HG03025 (cell line): Measurements from ENCODE around the gene RBM12.
"Not testable (repeated sequence)": the region's sequence is repeated elsewhere in the genome, so short reads cannot be mapped to it uniquely, and the experiment has no call there.

ENCODE experiments used
- ATAC-seq: cut with Tn5 transposase; IDR thresholded peaks from one replicate; pipeline ENCODE4 v1.9.1; 2021; ENCODE audit warnings: mild to moderate bottlenecking, moderate library complexity; ENCODE audit not compliant: unreplicated experiment, low FRiP score

RBM12 gene

GRCh38 chr20:35664466-35665206 lies at the start of gene RBM12, which contains the start of gene CPNE1:
Gene RBM12 (minus strand): TSS chr20:35664900. CDS start chr20:35655322, 9,578 bp downstream.
Gene CPNE1 (minus strand): TSS chr20:35664900. CDS start chr20:35632923, 31,977 bp downstream.
- peak; percentile 72 for ATAC-seq

- ATAC-seq, result no peak
Measured at GRCh38 chr20:35714127-35714526, 49.4 kb upstream of the RBM12 start.

- ATAC-seq, result not testable (repeated sequence)
Measured at GRCh38 chr20:35713120-35713519, 48.4 kb upstream of the RBM12 start.

GRCh38 chr20:35711588-35712209 lies 47.0 kb upstream of the RBM12 start:
- no peak for ATAC-seq

- no peak for ATAC-seq
Measured at GRCh38 chr20:35710884-35711587, 46.3 kb upstream of the RBM12 start.

- no peak for ATAC-seq
Measured at GRCh38 chr20:35710039-35710438, 45.3 kb upstream of the RBM12 start.

GRCh38 chr20:35709259-35709658 lies 44.6 kb upstream of the RBM12 start:
- ATAC-seq, result no peak

- ATAC-seq, result no peak
Measured at GRCh38 chr20:35708502-35708901, 43.8 kb upstream of the RBM12 start.

GRCh38 chr20:35706591-35707529 lies 42.2 kb upstream of the RBM12 start:
- not testable (repeated sequence) for ATAC-seq

GRCh38 chr20:35705894-35706293 lies 41.2 kb upstream of the RBM12 start:
- not testable (repeated sequence) for ATAC-seq

GRCh38 chr20:35704514-35705261 lies 40.0 kb upstream of the RBM12 start:
- ATAC-seq, result no peak

GRCh38 chr20:35702824-35703695 lies 38.4 kb upstream of the RBM12 start:
- no peak for ATAC-seq

GRCh38 chr20:35702051-35702823 lies 37.5 kb upstream of the RBM12 start:
- ATAC-seq, result no peak

GRCh38 chr20:35700625-35701148 lies 36.0 kb upstream of the RBM12 start:
- ATAC-seq, result no peak

- ATAC-seq, result no peak
Measured at GRCh38 chr20:35699957-35700624, 35.4 kb upstream of the RBM12 start.

GRCh38 chr20:35699127-35699956 lies 34.6 kb upstream of the RBM12 start, which contains the start of the genes NFS1 and ROMO1:
Gene NFS1 (minus strand): TSS chr20:35699352. CDS start chr20:35699288, 64 bp downstream.
Gene ROMO1 (plus strand): TSS chr20:35699405. CDS start chr20:35699633, 228 bp downstream.
- peak; percentile 53 for ATAC-seq
